Right atrium auricular region (tissue), 2 donors: ENCODE data around the gene CDK14. TPM values are rescaled to one million over a fixed set of nuclear protein-coding genes. Genes with fewer than 3 reads are reported as not detected.
"Not testable (repeated sequence)": the region's sequence is repeated elsewhere in the genome, so short reads cannot be mapped to it uniquely, and the experiment has no call there.

ENCODE experiments used
- DNase-seq: peaks from one replicate; pipeline ENCODE4 v3.0.0-alpha.2; 2019; ENCODE audit warnings: low spot score
- H3K27ac ChIP-seq, 2 donors: fragments of 200-600 bp; sonication (generic); 1 replicate in 1 of 2; 2 replicates in 1 of 2; pipeline ENCODE4 v1.5.1; 2016 to 2019
- H3K27me3 ChIP-seq, 2 donors: fragments of 200-600 bp; sonication (generic); one replicate each; pipeline versions ENCODE4 v1.5.1 to v1.6.0; 2017 to 2019
- H3K36me3 ChIP-seq: fragments of 200-600 bp; sonication (generic); one replicate; pipeline ENCODE4 v1.5.1; 2016
- H3K4me1 ChIP-seq, 2 donors: fragments of 200-600 bp; sonication (generic); one replicate each; pipeline versions ENCODE4 v1.5.1 to v1.6.0; 2017 to 2019
- H3K4me3 ChIP-seq, 2 donors: fragments of 200-600 bp; sonication (generic); 1 replicate in 1 of 2; 2 replicates in 1 of 2; pipeline ENCODE4 v1.5.1; 2017 to 2019; ENCODE audit warnings: mild to moderate bottlenecking in 1 of 2, moderate library complexity in 1 of 2
- H3K9me3 ChIP-seq, 2 donors: fragments of 200-600 bp; sonication (generic); one replicate each; pipeline ENCODE4 v1.5.1; 2019
- CTCF ChIP-seq, 2 donors: fragments of 200-600 bp; sonication (generic); IDR thresholded peaks; one replicate each; pipeline ENCODE4 v1.5.1; 2019; ENCODE audit warnings: antibody characterized with exemption in 2 of 2
- total RNA-seq, 2 donors: library from RNA; depleted of rRNA; stranded (reverse); fragments of >200 nt; gene quantifications; one replicate each; pipeline ENCODE4 v1.1.0, GENCODE V29; 2016

Gene CDK14
- total RNA-seq, 2 donors from 2014 or later: 21.5 to 37.9 TPM

GRCh38 chr7:90749774-90750173, 153.7 kb downstream of the CDK14 start:
- Histone ChIP-seq H3K27me3 (no peaks in the 10 kb centered on the region), H3K36me3 (no peaks in the 10 kb centered on the region), H3K4me1 (no peaks in the 10 kb centered on the region), H3K9me3 (no peaks in the 10 kb centered on the region), H3K4me3 (no peak overlapping the region), H3K27ac (no peak overlapping the region)
- TF ChIP-seq CTCF (IDR thresholded peaks at IDR 0.05): no peak
- no peak for DNase-seq

DNA sequence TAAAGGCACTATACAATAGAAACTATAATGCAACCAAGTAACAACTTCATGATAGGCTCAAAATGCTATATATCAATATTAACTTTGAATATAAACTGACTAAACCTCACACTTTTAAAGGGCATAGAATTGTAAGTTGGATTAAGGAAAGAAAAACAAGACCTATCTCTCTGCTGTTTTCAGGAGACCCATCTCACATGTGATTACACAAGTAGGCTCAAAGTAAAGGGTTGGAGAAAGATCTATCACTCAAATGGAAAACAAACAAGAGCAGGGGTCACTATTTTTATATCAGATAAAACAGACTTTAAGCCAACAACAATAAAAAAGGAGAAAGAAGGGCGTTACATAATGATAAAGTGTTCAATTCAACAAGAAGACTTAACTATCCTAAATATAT, 155.5 kb downstream of the CDK14 start:
- no peak overlapping the region for H3K27ac ChIP-seq
- no peaks in the 10 kb centered on the region for H3K4me1 ChIP-seq
- no peaks in the 10 kb centered on the region for H3K9me3 ChIP-seq
- no peaks in the 10 kb centered on the region for H3K36me3 ChIP-seq
- no peak for TF ChIP-seq CTCF (IDR thresholded peaks at IDR 0.05)
- DNase-seq: no peak
- H3K4me3 ChIP-seq: no peak overlapping the region
- no peaks in the 10 kb centered on the region for H3K27me3 ChIP-seq

DNA sequence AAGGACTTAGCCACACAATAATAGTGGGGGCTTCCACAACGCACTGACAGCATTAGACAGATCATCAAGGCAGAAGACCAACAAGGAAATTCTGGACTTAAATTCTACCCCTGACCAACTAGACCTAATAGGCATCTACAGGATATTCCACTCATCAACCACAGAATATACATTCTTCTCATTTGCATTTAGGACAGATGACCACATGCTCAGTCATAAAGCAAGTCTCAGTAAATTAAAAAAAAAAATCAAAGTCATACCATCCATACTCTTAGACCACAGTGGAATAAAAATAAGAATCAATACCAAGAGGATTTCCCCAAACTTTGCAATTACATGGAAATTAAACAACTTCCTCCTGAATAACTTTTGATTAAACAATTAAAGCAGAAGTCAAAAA, 155.9 kb downstream of the CDK14 start:
- Histone ChIP-seq H3K4me1 (no peaks in the 10 kb centered on the region), H3K27me3 (no peaks in the 10 kb centered on the region), H3K4me3 (no peak overlapping the region), H3K27ac (no peak overlapping the region), H3K9me3 (no peaks in the 10 kb centered on the region), H3K36me3 (no peaks in the 10 kb centered on the region)
- DNase-seq: no peak
- no peak for TF ChIP-seq CTCF (IDR thresholded peaks at IDR 0.05)

DNA sequence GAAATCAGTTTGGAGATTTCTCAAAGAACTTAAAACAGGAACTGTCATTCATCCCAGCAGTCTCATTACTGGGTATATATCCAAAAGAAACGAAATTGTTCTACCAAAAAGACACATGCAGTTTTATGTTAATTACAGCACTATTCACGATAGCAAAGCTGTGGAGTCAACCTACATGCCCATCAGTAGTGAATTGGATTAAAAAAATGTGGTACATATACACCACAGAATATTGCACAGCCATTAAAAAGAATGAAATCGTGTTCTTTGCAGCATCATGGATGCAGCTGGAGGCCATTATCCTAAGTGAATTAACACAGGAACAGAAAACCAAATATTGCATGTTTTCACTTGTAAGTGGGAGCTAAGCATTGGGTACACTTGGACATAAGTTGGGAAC, 158.9 kb downstream of the CDK14 start:
- no peak for TF ChIP-seq CTCF (IDR thresholded peaks at IDR 0.05)
- no peaks in the 10 kb centered on the region for H3K9me3 ChIP-seq
- H3K36me3 ChIP-seq: no peaks in the 10 kb centered on the region
- no peak for DNase-seq
- H3K4me3 ChIP-seq: no peak overlapping the region
- H3K27ac ChIP-seq: no peak overlapping the region
- no peaks in the 10 kb centered on the region for H3K27me3 ChIP-seq
- H3K4me1 ChIP-seq: no peaks in the 10 kb centered on the region

GRCh38 chr7:90756366-90756765, 160.2 kb downstream of the CDK14 start:
- Histone ChIP-seq H3K4me1 (no peaks in the 10 kb centered on the region), H3K36me3 (no peaks in the 10 kb centered on the region), H3K27me3 (no peaks in the 10 kb centered on the region), H3K4me3 (no peak overlapping the region), H3K27ac (no peak overlapping the region), H3K9me3 (no peaks in the 10 kb centered on the region)
- DNase-seq: no peak
- TF ChIP-seq CTCF (IDR thresholded peaks at IDR 0.05): no peak

GRCh38 chr7:90757565-90757950, 161.4 kb downstream of the CDK14 start:
- not testable (repeated sequence) for DNase-seq, H3K36me3 ChIP-seq, H3K27me3 ChIP-seq, H3K4me3 ChIP-seq, H3K27ac ChIP-seq, H3K4me1 ChIP-seq, H3K9me3 ChIP-seq
